Liver (tissue), 9 donors: Measurements from ENCODE around the gene ZNF365. TPM values are rescaled to one million over a fixed set of nuclear protein-coding genes. Genes with fewer than 3 reads are reported as not detected.

Source experiments
- DNase-seq: peaks from one replicate; pipeline ENCODE4 v3.0.0-alpha.2; 2017; ENCODE audit warnings: low spot score
- H3K27ac ChIP-seq, 2 donors: one replicate each; pipeline ENCODE4 v1.7.0; 2013; ENCODE audit warnings: inconsistent platforms in 2 of 2, low read length in 2 of 2, control low read depth in 1 of 2, low read depth in 1 of 2, mild to moderate bottlenecking in 1 of 2
- H3K27me3 ChIP-seq, 4 donors: one replicate each; pipeline versions ENCODE4 v1.6.1 to v1.7.0; 2013; ENCODE audit warnings: low read length in 3 of 4, inconsistent platforms in 1 of 4, mild to moderate bottlenecking in 1 of 4, moderate library complexity in 1 of 4; ENCODE audit not compliant: control insufficient read depth in 4 of 4, insufficient read depth in 4 of 4
- H3K36me3 ChIP-seq, 4 donors: one replicate each; pipeline versions ENCODE4 v1.6.1 to v1.7.0; 2013; ENCODE audit warnings: low read length in 3 of 4, mild to moderate bottlenecking in 3 of 4, low read depth in 1 of 4, moderate library complexity in 1 of 4; ENCODE audit not compliant: control insufficient read depth in 4 of 4, insufficient read depth in 3 of 4
- H3K4me1 ChIP-seq, 4 donors: one replicate each; pipeline versions ENCODE4 v1.6.1 to v1.7.0; 2013; ENCODE audit warnings: low read length in 3 of 4, mild to moderate bottlenecking in 3 of 4, moderate library complexity in 1 of 4; ENCODE audit not compliant: control insufficient read depth in 4 of 4, insufficient read depth in 4 of 4
- H3K4me3 ChIP-seq, 3 donors: one replicate each; pipeline versions ENCODE4 v1.6.1 to v1.7.0; 2013; ENCODE audit warnings: low read length in 3 of 3, control low read depth in 1 of 3, low read depth in 1 of 3, mild to moderate bottlenecking in 1 of 3
- H3K9ac ChIP-seq, 2 donors: one replicate each; pipeline ENCODE4 v1.7.0; 2013; ENCODE audit warnings: low read length in 2 of 2, mild to moderate bottlenecking in 2 of 2, moderate library complexity in 2 of 2, control low read depth in 1 of 2, low read depth in 1 of 2
- H3K9me3 ChIP-seq, 4 donors: one replicate each; pipeline versions ENCODE4 v1.6.1 to v1.7.0; 2013; ENCODE audit warnings: low read length in 3 of 4; ENCODE audit not compliant: control insufficient read depth in 4 of 4
- CTCF ChIP-seq: fragments of 150-350 bp; IDR thresholded peaks from 2 replicates; pipeline ENCODE4 v1.5.1; 2017; ENCODE audit warnings: improper control_type of control experiment, low read depth, low read length; ENCODE audit not compliant: missing input control
- EGR1 ChIP-seq, 2 donors: IDR thresholded peaks; 2 replicates each; pipeline ENCODE4 v1.6.1; 2016 to 2018; ENCODE audit warnings: antibody characterized with exemption in 2 of 2, low read depth in 2 of 2
- FOXA1 ChIP-seq: IDR thresholded peaks from 2 replicates; pipeline ENCODE4 v1.6.1; 2016; ENCODE audit warnings: antibody characterized with exemption
- FOXA2 ChIP-seq: IDR thresholded peaks from 2 replicates; pipeline ENCODE4 v1.6.1; 2016; ENCODE audit warnings: antibody characterized with exemption
- GABPA ChIP-seq, 2 donors: IDR thresholded peaks in 1 of 2; conservative IDR thresholded peaks in 1 of 2; 2 replicates each; pipeline ENCODE4 v1.6.1; 2016; ENCODE audit warnings: antibody characterized with exemption in 2 of 2, mild to moderate bottlenecking in 1 of 2, moderate library complexity in 1 of 2
- HNF4A ChIP-seq, 2 donors: conservative IDR thresholded peaks; 2 replicates each; pipeline ENCODE4 v1.6.1; 2016; ENCODE audit warnings: antibody characterized with exemption in 2 of 2, mild to moderate bottlenecking in 2 of 2
- JUND ChIP-seq, 2 donors: IDR thresholded peaks; 2 replicates each; pipeline ENCODE4 v1.6.1; 2016; ENCODE audit warnings: antibody characterized with exemption in 2 of 2
- NR2F2 ChIP-seq: IDR thresholded peaks from 2 replicates; pipeline ENCODE4 v1.6.1; 2016; ENCODE audit warnings: antibody characterized with exemption
- RAD21 ChIP-seq, 2 donors: IDR thresholded peaks; 2 replicates each; pipeline ENCODE4 v1.6.1; 2016; ENCODE audit warnings: antibody characterized with exemption in 2 of 2, mild to moderate bottlenecking in 2 of 2
- RXRA ChIP-seq, 2 donors: IDR thresholded peaks; 2 replicates each; pipeline ENCODE4 v1.6.1; 2017 to 2018; ENCODE audit warnings: antibody characterized with exemption in 2 of 2, mild to moderate bottlenecking in 1 of 2
- SP1 ChIP-seq: IDR thresholded peaks from 2 replicates; pipeline ENCODE4 v1.6.1; 2018; ENCODE audit warnings: antibody characterized with exemption, mild to moderate bottlenecking
- TAF1 ChIP-seq: conservative IDR thresholded peaks from 2 replicates; pipeline ENCODE4 v1.6.1; 2016; ENCODE audit warnings: antibody characterized with exemption, mild to moderate bottlenecking
- YY1 ChIP-seq: IDR thresholded peaks from 2 replicates; pipeline ENCODE4 v1.6.1; 2016; ENCODE audit warnings: antibody characterized with exemption, mild to moderate bottlenecking
- ZBTB33 ChIP-seq: IDR thresholded peaks from 2 replicates; pipeline ENCODE4 v1.6.1; 2016; ENCODE audit warnings: antibody characterized with exemption
- WGBS: extraction: QIAGEN DNeasy Blood & Tissue Kit; methylation state at CpG from one replicate; pipeline ENCODE4 v1.1.7; 2013; 5-methylcytosine and 5-hydroxymethylcytosine counted together
- polyA plus RNA-seq, 2 donors: library from polyadenylated mRNA; stranded (reverse) in 1 of 2; unstranded in 1 of 2; fragments of 200-250 nt in 1 of 2; fragments of >200 nt in 1 of 2; fragmentation: Nextera tagmentation in 1 of 2; extraction: Ambion mirVana in 1 of 2; gene quantifications; one replicate each; pipeline versions ENCODE4 v1.2.1 to v1.2.3, GENCODE V29; 2013 to 2015
- total RNA-seq, 2 donors: library from RNA; depleted of rRNA; stranded (reverse); fragments of >200 nt; gene quantifications; one replicate each; pipeline ENCODE4 v1.2.3, GENCODE V29; 2014
- donor health status: healthy.
- donor health status: healthy.
- donor health status: healthy.
- donor health status: healthy.
- donor health status: healthy.

The ZNF365 gene
- total and polyA plus RNA-seq, 4 donors, result under 0.01 TPM; not detected in 3

- no peak overlapping the region for H3K9ac ChIP-seq
- no peaks in the 10 kb centered on the region for H3K4me1 ChIP-seq
- no peaks in the 10 kb centered on the region for H3K27me3 ChIP-seq
- no peak overlapping the region for H3K27ac ChIP-seq
- H3K4me3 ChIP-seq, result no peak overlapping the region
- H3K9me3 ChIP-seq, result no peaks in the 10 kb centered on the region
- no peaks in the 10 kb centered on the region for H3K36me3 ChIP-seq
- TF ChIP-seq RXRA (IDR thresholded peaks at IDR 0.05) (no peak), NR2F2 (peak; percentile 23)
- no peak for DNase-seq
These were observed 69.7 kb downstream of the ZNF365 start for GRCh38 chr10:62443866-62444265.

- Histone ChIP-seq H3K9ac (no peak overlapping the region), H3K27ac (no peak overlapping the region), H3K9me3 (no peaks in the 10 kb centered on the region), H3K4me3 (no peak overlapping the region), H3K27me3 (no peaks in the 10 kb centered on the region), H3K4me1 (no peaks in the 10 kb centered on the region), H3K36me3 (no peaks in the 10 kb centered on the region)
- DNase-seq, result no peak
- WGBS, result 78% methylated on average over 5 of the region's 5 CpGs
- TF ChIP-seq RXRA (IDR thresholded peaks at IDR 0.05), result no peak
- TF ChIP-seq NR2F2, result no peak
- TF ChIP-seq JUND (IDR thresholded peaks at IDR 0.05), result no peak
- no peak for TF ChIP-seq EGR1 (IDR thresholded peaks at IDR 0.05; ENCODE audit: low read depth in 2 of 2)
- TF ChIP-seq GABPA (IDR thresholded peaks at IDR 0.05 in 1 of 2, conservative IDR thresholded peaks at IDR 0.05 in 1 of 2), result no peak
- TF ChIP-seq FOXA1, result no peak
- no peak for TF ChIP-seq ZBTB33
- TF ChIP-seq YY1, result no peak
- TF ChIP-seq TAF1, result no peak
- TF ChIP-seq SP1, result no peak
- no peak for TF ChIP-seq HNF4A (conservative IDR thresholded peaks at IDR 0.05)
These were observed 72.5 kb downstream of the ZNF365 start for GRCh38 chr10:62446627-62447026.

GRCh38 chr10:62450912-62451610, 76.9 kb downstream of the ZNF365 start:
- H3K9me3 ChIP-seq, result no peaks in the 10 kb centered on the region
- TF ChIP-seq RXRA (IDR thresholded peaks at IDR 0.05) (no peak), CTCF (no peak), FOXA2 (no peak), RAD21 (IDR thresholded peaks at IDR 0.05) (no peak)

More at GRCh38 chr10:62450912-62451610, 76.9 kb downstream of the ZNF365 start:
- H3K9ac ChIP-seq, result no peak overlapping the region
- H3K27me3 ChIP-seq, result no peaks in the 10 kb centered on the region
- H3K4me1 ChIP-seq, result peaks cover 0 to 4% (median 4%) of the 10 kb centered on the region in 4 donors
- no peak for DNase-seq
- H3K4me3 ChIP-seq, result no peak overlapping the region
- 66% methylated on average over 6 of the region's 6 CpGs for WGBS
- no peaks in the 10 kb centered on the region for H3K36me3 ChIP-seq
- H3K27ac ChIP-seq, result no peak overlapping the region
